Type B pancreatic cell (in vitro differentiated cells): ENCODE results near the gene USH2A. TPM values are rescaled to one million over a fixed set of nuclear protein-coding genes. Genes with fewer than 3 reads are reported as not detected.

Experiments
- DNase-seq: peaks from one replicate; pipeline ENCODE4 v3.0.0; 2021; ENCODE audit warnings: mixed read lengths; ENCODE audit not compliant: unreplicated experiment; ENCODE audit errors: extremely low spot score
- H3K27ac Mint-ChIP-seq: 2 replicates; pipeline ENCODE4 v1.8.0; 2021; ENCODE audit warnings: mild to moderate bottlenecking, mixed read lengths
- H3K27me3 Mint-ChIP-seq: 2 replicates; pipeline ENCODE4 v1.8.0; 2021; ENCODE audit warnings: mixed read lengths
- H3K36me3 Mint-ChIP-seq: 2 replicates; pipeline ENCODE4 v1.8.0; 2021; ENCODE audit warnings: mixed read lengths
- H3K4me1 Mint-ChIP-seq: one replicate; pipeline ENCODE4 v1.8.0; 2021; ENCODE audit warnings: mixed read lengths; ENCODE audit not compliant: unreplicated experiment
- H3K4me3 Mint-ChIP-seq: 2 replicates; pipeline ENCODE4 v1.8.0; 2021; ENCODE audit warnings: mild to moderate bottlenecking, mixed read lengths
- H3K9me3 Mint-ChIP-seq: 2 replicates; pipeline ENCODE4 v1.8.0; 2021; ENCODE audit warnings: mixed read lengths
- total RNA-seq: library from RNA; stranded (reverse); gene quantifications from 2 replicates; pipeline ENCODE4 v1.2.1, GENCODE V29; 2021; ENCODE audit warnings: low replicate concordance
- TF ChIP-seq, protein P1 (sequence below): fragments of 200-600 bp; sonication (generic); conservative IDR thresholded peaks from 2 replicates; pipeline ENCODE4 v1.5.0; 2021; ENCODE audit warnings: antibody characterized with exemption, mild to moderate bottlenecking

The USH2A gene
- total RNA-seq, 1 donor from 2014 or later, result 0.22 TPM

DNA sequence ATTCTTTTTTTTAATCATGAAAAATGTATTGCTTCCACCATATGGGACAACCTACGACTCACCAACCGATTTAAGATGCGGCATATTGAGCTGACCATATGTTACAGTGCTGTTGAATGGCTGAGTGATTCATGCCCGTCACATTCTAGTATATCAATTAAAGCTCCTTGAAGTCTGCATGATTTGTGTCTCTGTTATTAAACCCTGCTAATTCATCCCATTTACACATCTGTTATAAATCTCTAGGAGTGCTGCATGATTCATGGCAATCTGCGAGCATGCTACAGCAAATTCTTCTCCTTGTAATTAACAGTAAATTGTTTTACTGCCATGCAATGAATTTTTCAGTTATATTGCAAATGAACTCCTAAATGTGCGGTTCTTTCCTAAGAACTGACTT lies 239.8 kb downstream of the USH2A start:
- H3K9me3 Mint-ChIP-seq, result no peaks in the 10 kb centered on the region
- H3K27me3 Mint-ChIP-seq, result peaks cover 4% of the 10 kb centered on the region
- TF ChIP-seq, protein P1, sequence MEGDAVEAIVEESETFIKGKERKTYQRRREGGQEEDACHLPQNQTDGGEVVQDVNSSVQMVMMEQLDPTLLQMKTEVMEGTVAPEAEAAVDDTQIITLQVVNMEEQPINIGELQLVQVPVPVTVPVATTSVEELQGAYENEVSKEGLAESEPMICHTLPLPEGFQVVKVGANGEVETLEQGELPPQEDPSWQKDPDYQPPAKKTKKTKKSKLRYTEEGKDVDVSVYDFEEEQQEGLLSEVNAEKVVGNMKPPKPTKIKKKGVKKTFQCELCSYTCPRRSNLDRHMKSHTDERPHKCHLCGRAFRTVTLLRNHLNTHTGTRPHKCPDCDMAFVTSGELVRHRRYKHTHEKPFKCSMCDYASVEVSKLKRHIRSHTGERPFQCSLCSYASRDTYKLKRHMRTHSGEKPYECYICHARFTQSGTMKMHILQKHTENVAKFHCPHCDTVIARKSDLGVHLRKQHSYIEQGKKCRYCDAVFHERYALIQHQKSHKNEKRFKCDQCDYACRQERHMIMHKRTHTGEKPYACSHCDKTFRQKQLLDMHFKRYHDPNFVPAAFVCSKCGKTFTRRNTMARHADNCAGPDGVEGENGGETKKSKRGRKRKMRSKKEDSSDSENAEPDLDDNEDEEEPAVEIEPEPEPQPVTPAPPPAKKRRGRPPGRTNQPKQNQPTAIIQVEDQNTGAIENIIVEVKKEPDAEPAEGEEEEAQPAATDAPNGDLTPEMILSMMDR, result no peak
- no peak overlapping the region for H3K27ac Mint-ChIP-seq
- H3K36me3 Mint-ChIP-seq, result no peaks in the 10 kb centered on the region
- H3K4me1 Mint-ChIP-seq, result peaks cover 27% of the 10 kb centered on the region
- no peak overlapping the region for H3K4me3 Mint-ChIP-seq
- DNase-seq, result no peak

DNA sequence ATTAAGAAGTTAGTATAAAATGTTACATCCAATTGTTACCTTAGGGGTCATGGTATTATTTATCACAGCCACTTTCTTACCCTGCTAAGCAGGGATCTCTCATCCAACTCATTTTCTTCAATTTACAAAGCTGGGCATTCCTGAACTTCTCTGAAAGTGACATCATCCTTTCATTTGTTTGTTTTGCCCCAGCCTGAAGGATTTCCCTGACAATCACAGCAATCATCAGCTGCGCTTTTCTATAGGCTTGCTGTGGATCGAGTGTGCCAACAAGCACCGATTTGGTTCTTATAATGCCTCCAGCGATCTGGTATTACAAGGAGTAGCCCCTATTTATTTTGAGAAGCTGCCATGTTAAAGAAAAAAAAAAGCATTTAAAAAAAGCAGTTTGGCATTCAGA lies 240.2 kb downstream of the USH2A start:
- peak overlapping the region; percentile 27 for H3K4me3 Mint-ChIP-seq
- H3K27me3 Mint-ChIP-seq, result peaks cover 4% of the 10 kb centered on the region
- peaks cover 27% of the 10 kb centered on the region for H3K4me1 Mint-ChIP-seq
- TF ChIP-seq, protein P1, result no peak
- no peaks in the 10 kb centered on the region for H3K9me3 Mint-ChIP-seq
- no peaks in the 10 kb centered on the region for H3K36me3 Mint-ChIP-seq
- H3K27ac Mint-ChIP-seq, result no peak overlapping the region
- no peak for DNase-seq

DNA sequence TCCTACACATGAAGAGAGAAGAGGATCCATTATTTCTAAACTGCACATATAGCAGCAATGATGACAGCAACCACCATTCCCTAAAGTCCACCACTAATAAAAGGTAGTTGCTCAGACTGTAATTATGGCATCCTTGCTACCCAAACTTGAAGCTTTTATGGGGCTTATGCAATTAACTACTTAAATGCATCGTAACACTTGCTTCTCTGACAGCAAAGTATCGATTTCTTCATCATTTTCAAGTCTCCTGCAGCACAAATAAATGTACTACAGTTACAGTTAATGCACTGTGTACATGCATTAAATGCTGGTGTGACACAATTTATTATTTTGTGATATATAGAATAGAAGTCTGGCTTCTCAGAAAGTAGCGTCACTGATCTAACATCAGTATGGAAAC lies 241.7 kb downstream of the USH2A start:
- TF ChIP-seq, protein P1, result no peak
- Mint-ChIP-seq H3K36me3 (no peaks in the 10 kb centered on the region), H3K9me3 (no peaks in the 10 kb centered on the region), H3K27me3 (peaks cover 3% of the 10 kb centered on the region), H3K4me1 (peaks cover 22% of the 10 kb centered on the region), H3K27ac (no peak overlapping the region), H3K4me3 (no peak overlapping the region)
- DNase-seq, result no peak

- Mint-ChIP-seq H3K36me3 (no peaks in the 10 kb centered on the region), H3K9me3 (no peaks in the 10 kb centered on the region), H3K27ac (no peak overlapping the region), H3K4me3 (no peak overlapping the region), H3K27me3 (peaks cover 3% of the 10 kb centered on the region), H3K4me1 (peaks cover 8% of the 10 kb centered on the region)
- TF ChIP-seq, protein P1, result no peak
- no peak for DNase-seq
Measured at GRCh38 chr1:216178281-216178680, 245.0 kb downstream of the USH2A start.

GRCh38 chr1:216176970-216177369 lies 246.3 kb downstream of the USH2A start:
- Mint-ChIP-seq H3K4me1 (no peaks in the 10 kb centered on the region), H3K4me3 (no peak overlapping the region), H3K9me3 (no peaks in the 10 kb centered on the region), H3K27me3 (peaks cover 3% of the 10 kb centered on the region), H3K36me3 (no peaks in the 10 kb centered on the region), H3K27ac (no peak overlapping the region)
- TF ChIP-seq, protein P1, result no peak
- no peak for DNase-seq

GRCh38 chr1:216175714-216176113 lies 247.5 kb downstream of the USH2A start:
- DNase-seq, result no peak
- no peak overlapping the region for H3K4me3 Mint-ChIP-seq
- H3K9me3 Mint-ChIP-seq, result no peaks in the 10 kb centered on the region
- H3K27me3 Mint-ChIP-seq, result peaks cover 3% of the 10 kb centered on the region
- H3K4me1 Mint-ChIP-seq, result no peaks in the 10 kb centered on the region
- TF ChIP-seq, protein P1, result no peak
- no peaks in the 10 kb centered on the region for H3K36me3 Mint-ChIP-seq
- no peak overlapping the region for H3K27ac Mint-ChIP-seq
